Stomach (tissue), 19 donors: ENCODE results near the gene SCGB2A2. TPM values are rescaled to one million over a fixed set of nuclear protein-coding genes. Genes with fewer than 3 reads are reported as not detected.

Experiments used
- DNase-seq, 2 donors: peaks; one replicate each; pipeline versions ENCODE4 v3.0.0 to v3.0.0-alpha.2; 2013 to 2019
- H3K27ac ChIP-seq, 5 donors: fragments of 200-600 bp in 4 of 5; sonication (generic) in 4 of 5; one replicate each; pipeline ENCODE4 v1.5.1; 2013 to 2019; ENCODE audit warnings: mild to moderate bottlenecking in 1 of 5, moderate library complexity in 1 of 5
- H3K27me3 ChIP-seq, 3 donors: fragments of 200-600 bp; sonication (generic); one replicate each; pipeline ENCODE4 v1.5.1; 2017 to 2019; ENCODE audit warnings: mixed run types in 1 of 3
- H3K36me3 ChIP-seq, 4 donors: fragments of 200-600 bp; sonication (generic); 1 replicate in 3 of 4; 2 replicates in 1 of 4; pipeline ENCODE4 v1.5.1; 2016 to 2019
- H3K4me1 ChIP-seq, 4 donors: fragments of 200-600 bp; sonication (generic); one replicate each; pipeline ENCODE4 v1.5.1; 2016 to 2019
- H3K4me3 ChIP-seq, 4 donors: fragments of 200-600 bp; sonication (generic) in 3 of 4; one replicate each; pipeline ENCODE4 v1.5.1; 2016 to 2019; ENCODE audit warnings: mild to moderate bottlenecking in 1 of 4
- H3K9me3 ChIP-seq, 4 donors: fragments of 200-600 bp; sonication (generic); one replicate each; pipeline ENCODE4 v1.5.1; 2016 to 2019
- EP300 ChIP-seq: sonication (generic); formaldehyde crosslinking; IDR thresholded peaks from one replicate; pipeline ENCODE4 v1.6.1; 2017; ENCODE audit warnings: antibody characterized with exemption
- POLR2A ChIP-seq, 4 donors: fragments of 450-650 bp; IDR thresholded peaks; one replicate each; pipeline ENCODE4 v1.6.1; 2016; ENCODE audit warnings: antibody characterized with exemption in 4 of 4, control low read depth in 2 of 4, mild to moderate bottlenecking in 1 of 4, moderate library complexity in 1 of 4
- POLR2AphosphoS5 ChIP-seq, 3 donors: sonication (generic); formaldehyde crosslinking; IDR thresholded peaks; one replicate each; pipeline ENCODE4 v1.6.1; 2016; ENCODE audit warnings: antibody characterized with exemption in 3 of 3
- WGBS, 5 donors: extraction: QIAGEN DNeasy Blood & Tissue Kit in 3 of 5; methylation state at CpG; one replicate each; pipeline versions ENCODE4 v1.1.5 to v1.1.7; 2013 to 2018; 5-methylcytosine and 5-hydroxymethylcytosine counted together
- intact Hi-C: fragments of 100-400 bp; cut with DNase I; formaldehyde crosslinking; loops from one replicate; pipeline ENCODE4 v1.15.1; 2023; ENCODE audit warnings: low total_unique reads
- long read RNA-seq, 10 donors: transcript quantifications; one replicate each; lab custom pipeline, GENCODE V29; 2026
- polyA plus RNA-seq, 3 donors: library from polyadenylated mRNA; stranded (reverse); fragments of 200-250 nt; gene quantifications; one replicate each; pipeline ENCODE4 v1.2.3, GENCODE V29; 2013
- total RNA-seq, 5 donors: library from RNA; depleted of rRNA; stranded (reverse); fragments of >200 nt; gene quantifications; one replicate each; pipeline versions ENCODE4 v1.1.0 to v1.2.3, GENCODE V29; 2014 to 2016
- TF ChIP-seq, protein P1 (sequence below), 7 experiments: fragments of 450-650 bp in 4 of 7; fragments of 200-600 bp in 3 of 7; sonication (generic) in 3 of 7; IDR thresholded peaks; one replicate each; pipeline ENCODE4 v1.5.1; 2016 to 2019; ENCODE audit warnings: antibody characterized with exemption in 7 of 7, control low read depth in 2 of 7, mild to moderate bottlenecking in 1 of 7
- donor health status: healthy with polysubstance abuse.
- donor health status: Bipolar disorder and iron deficiency.
- donor health status: healthy.

Gene SCGB2A2
- total RNA-seq (not detected), polyA plus RNA-seq (under 1 TPM in 1 of 3 donors, not detected in 2; 0.35 TPM)
- long read RNA-seq, donor 1 = 0 reads
- long read RNA-seq, donor 2 = 0 reads
- long read RNA-seq, donor 3 = 0 reads
- long read RNA-seq, donor 4 = 0 reads
- long read RNA-seq, donor 5 = 0 reads
- long read RNA-seq, donor 6 = 0 reads
- long read RNA-seq, donor 7 = 0 reads
- long read RNA-seq, donor 8 = 0 reads
- long read RNA-seq, donor 9 = 0 reads
- long read RNA-seq, donor 10 = 0 reads

DNA sequence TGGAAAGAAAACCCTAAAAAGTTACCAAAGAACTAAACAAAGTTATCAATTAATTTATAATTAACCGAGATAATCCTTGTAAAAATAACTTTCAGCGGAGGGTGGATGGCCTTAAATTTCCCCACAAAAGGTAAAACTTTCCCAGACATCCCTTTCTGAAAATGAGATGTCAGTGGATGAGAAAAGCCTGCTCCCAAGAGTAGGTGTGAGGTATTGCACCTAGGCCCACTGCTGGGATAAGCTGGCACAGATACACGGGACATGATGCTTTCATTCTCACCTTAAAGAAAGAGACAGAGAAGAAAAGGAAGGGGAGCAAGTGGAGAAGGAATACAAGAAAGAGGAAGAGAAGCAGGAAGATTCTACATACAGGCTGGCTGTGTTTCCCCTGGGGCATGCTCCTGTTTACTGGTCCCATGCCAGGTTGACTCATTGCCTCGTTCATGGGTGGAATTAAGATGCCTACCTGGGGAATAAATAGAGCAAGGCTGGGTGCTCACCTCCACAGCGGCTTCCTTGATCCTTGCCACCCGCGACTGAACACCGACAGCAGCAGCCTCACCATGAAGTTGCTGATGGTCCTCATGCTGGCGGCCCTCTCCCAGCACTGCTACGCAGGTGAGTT is at the start of gene SCGB2A2:
TSS of gene SCGB2A2 (plus strand) at position 505 of the 625 bp plus-strand sequence. CDS start at position 564, 59 bp downstream.
- Histone ChIP-seq H3K4me1 (no peaks in the 10 kb centered on the region), H3K36me3 (no peaks in the 10 kb centered on the region), H3K4me3 (no peak within 1 kb of the TSS), H3K9me3 (no peaks in the 10 kb centered on the region), H3K27ac (no peak within 1 kb of the TSS), H3K27me3 (peaks cover 0 to 8% (median 0%) of the 10 kb centered on the region in 3 donors)
- no peak for TF ChIP-seq POLR2A (IDR thresholded peaks at IDR 0.05)
- TF ChIP-seq, protein P1, sequence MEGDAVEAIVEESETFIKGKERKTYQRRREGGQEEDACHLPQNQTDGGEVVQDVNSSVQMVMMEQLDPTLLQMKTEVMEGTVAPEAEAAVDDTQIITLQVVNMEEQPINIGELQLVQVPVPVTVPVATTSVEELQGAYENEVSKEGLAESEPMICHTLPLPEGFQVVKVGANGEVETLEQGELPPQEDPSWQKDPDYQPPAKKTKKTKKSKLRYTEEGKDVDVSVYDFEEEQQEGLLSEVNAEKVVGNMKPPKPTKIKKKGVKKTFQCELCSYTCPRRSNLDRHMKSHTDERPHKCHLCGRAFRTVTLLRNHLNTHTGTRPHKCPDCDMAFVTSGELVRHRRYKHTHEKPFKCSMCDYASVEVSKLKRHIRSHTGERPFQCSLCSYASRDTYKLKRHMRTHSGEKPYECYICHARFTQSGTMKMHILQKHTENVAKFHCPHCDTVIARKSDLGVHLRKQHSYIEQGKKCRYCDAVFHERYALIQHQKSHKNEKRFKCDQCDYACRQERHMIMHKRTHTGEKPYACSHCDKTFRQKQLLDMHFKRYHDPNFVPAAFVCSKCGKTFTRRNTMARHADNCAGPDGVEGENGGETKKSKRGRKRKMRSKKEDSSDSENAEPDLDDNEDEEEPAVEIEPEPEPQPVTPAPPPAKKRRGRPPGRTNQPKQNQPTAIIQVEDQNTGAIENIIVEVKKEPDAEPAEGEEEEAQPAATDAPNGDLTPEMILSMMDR (IDR thresholded peaks at IDR 0.05) = no peak
- TF ChIP-seq EP300 = no peak
- no peak for TF ChIP-seq POLR2AphosphoS5 (IDR thresholded peaks at IDR 0.05)
- intact Hi-C loops = no loop called here
- no peak for DNase-seq
- WGBS, 5 donors = 62 to 70% (median 69%) methylated on average over 10 of the region's 10 CpGs

DNA sequence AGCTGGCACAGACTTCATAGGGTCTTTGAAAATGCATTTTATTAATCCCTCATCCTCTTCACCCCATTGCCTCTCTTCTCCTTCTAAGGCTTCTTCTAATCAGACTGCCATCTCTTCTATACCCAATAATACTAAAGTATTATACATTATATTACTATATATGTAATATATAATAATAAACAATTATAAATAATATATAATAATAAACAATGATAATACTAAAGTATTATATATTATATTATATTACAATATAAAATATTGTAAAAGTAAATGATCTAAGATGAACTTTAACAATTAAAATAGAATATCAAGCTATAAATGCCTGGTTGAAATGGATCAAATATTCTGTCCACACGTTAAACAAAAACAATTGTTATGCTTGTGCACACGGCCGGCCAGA is 48.5 kb upstream of the SCGB2A2 start:
- no peak overlapping the region for H3K4me3 ChIP-seq
- DNase-seq = no peak
- 83 to 95% (median 92%) methylated on average over 3 of the region's 3 CpGs for WGBS, 5 donors
- no peak for TF ChIP-seq POLR2A (IDR thresholded peaks at IDR 0.05)
- no peak for TF ChIP-seq POLR2AphosphoS5 (IDR thresholded peaks at IDR 0.05)
- TF ChIP-seq, protein P1 (IDR thresholded peaks at IDR 0.05) = no peak
- TF ChIP-seq EP300 = no peak
- H3K27ac ChIP-seq = no peak overlapping the region
- H3K9me3 ChIP-seq = peaks cover 13 to 31% (median 30%) of the 10 kb centered on the region in 4 donors
- no peaks in the 10 kb centered on the region for H3K4me1 ChIP-seq
- H3K36me3 ChIP-seq = no peaks in the 10 kb centered on the region
- no peaks in the 10 kb centered on the region for H3K27me3 ChIP-seq
- intact Hi-C loops = no loop called here

DNA sequence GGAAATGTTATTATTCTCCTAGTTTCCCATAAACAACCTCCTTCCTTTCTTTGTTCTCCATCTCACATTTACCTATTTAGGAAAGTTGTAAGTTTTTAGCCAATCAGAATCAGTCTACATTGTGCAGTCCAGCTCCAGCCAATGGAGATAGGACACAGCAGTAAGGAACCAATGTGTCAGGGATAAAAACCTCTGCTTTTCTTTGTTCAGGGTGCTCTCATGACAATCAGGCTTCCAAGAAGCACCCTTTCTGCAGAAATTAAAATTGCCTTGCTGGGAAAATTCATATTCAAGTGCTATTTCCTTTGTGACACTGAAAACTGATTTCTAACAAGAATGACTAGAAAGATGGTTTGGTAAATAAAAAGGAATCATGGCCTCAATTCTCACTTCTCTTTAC is 46.9 kb upstream of the SCGB2A2 start:
- H3K27me3 ChIP-seq = no peaks in the 10 kb centered on the region
- DNase-seq = no peak
- intact Hi-C loops = no loop called here
- H3K27ac ChIP-seq = no peak overlapping the region
- no peak for TF ChIP-seq EP300
- TF ChIP-seq POLR2AphosphoS5 (IDR thresholded peaks at IDR 0.05) = no peak
- no peak for TF ChIP-seq POLR2A (IDR thresholded peaks at IDR 0.05)
- TF ChIP-seq, protein P1 (IDR thresholded peaks at IDR 0.05) = no peak
- no peaks in the 10 kb centered on the region for H3K4me1 ChIP-seq
- H3K4me3 ChIP-seq = no peak overlapping the region
- H3K9me3 ChIP-seq = peaks cover 13 to 31% (median 30%) of the 10 kb centered on the region in 4 donors
- H3K36me3 ChIP-seq = no peaks in the 10 kb centered on the region

DNA sequence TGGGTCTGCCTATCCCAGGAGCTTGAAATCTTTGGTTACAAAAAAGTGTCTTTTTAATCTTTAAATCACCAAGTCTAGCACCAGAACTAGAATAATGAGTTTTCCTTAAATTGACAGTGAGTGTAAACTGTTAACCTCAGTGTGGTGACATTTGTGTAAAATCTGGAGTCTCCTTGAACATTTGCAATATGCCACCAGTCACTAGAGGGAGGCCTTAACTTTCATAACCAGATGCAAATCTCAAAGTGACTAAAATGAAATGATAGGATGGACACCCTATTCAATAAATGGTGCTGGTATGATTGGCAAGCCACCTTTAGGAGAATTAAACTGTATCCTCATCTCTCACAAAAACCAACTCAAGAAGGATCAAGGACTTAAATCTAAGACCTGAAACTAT is 36.2 kb upstream of the SCGB2A2 start:
- Histone ChIP-seq H3K9me3 (no peaks in the 10 kb centered on the region), H3K27me3 (peaks cover 0 to 21% (median 0%) of the 10 kb centered on the region in 3 donors), H3K36me3 (no peaks in the 10 kb centered on the region), H3K4me3 (no peak overlapping the region), H3K27ac (no peak overlapping the region), H3K4me1 (no peaks in the 10 kb centered on the region)
- TF ChIP-seq POLR2A (IDR thresholded peaks at IDR 0.05) (no peak), EP300 (no peak), POLR2AphosphoS5 (IDR thresholded peaks at IDR 0.05) (no peak)
- TF ChIP-seq, protein P1 (IDR thresholded peaks at IDR 0.05) = no peak
- DNase-seq = no peak
- intact Hi-C loops = no loop called here
